B cell (primary cell): ENCODE measurements around the gene EGLN2. TPM values are rescaled to one million over a fixed set of nuclear protein-coding genes. Genes with fewer than 3 reads are reported as not detected.
A peak's percentile ranks its signal among the peaks of the same experiment; 100 is the strongest.

Experiments
- ATAC-seq: fragments of 200-7000 bp; cut with Tn5 transposase; one replicate; pipeline ENCODE4 v1.10.0; 2021; ENCODE audit warnings: low read depth, mild to moderate bottlenecking, moderate number of reproducible peaks, moderate library complexity
- CTCF ChIA-PET: fragments of 350-600 bp; sonication (Branson Sonifier 250); formaldehyde crosslinking; loops from one replicate; lab custom pipeline; 2021; ENCODE audit warnings: antibody characterized with exemption, inconsistent platforms; lab: Charles Lee
- POLR2A ChIA-PET: fragments of 350-600 bp; sonication (Branson Sonifier 250); formaldehyde crosslinking; loops from one replicate; lab custom pipeline; 2021; ENCODE audit warnings: antibody characterized with exemption; lab: Charles Lee
- DNase-seq: peaks from one replicate; pipeline ENCODE4 v3.0.0; 2013
- H2AFZ ChIP-seq: 2 replicates; pipeline ENCODE4 v1.6.1; 2012; ENCODE audit warnings: mild to moderate bottlenecking, low read depth, low read length; ENCODE audit not compliant: insufficient read depth, poor library complexity, severe bottlenecking
- H3K27ac ChIP-seq, 2 donors: 1 replicate in 1 of 2; 2 replicates in 1 of 2; pipeline ENCODE4 v1.5.1; 2012 to 2013; ENCODE audit warnings: low read length in 2 of 2, mild to moderate bottlenecking in 2 of 2, moderate library complexity in 1 of 2
- H3K27me3 ChIP-seq, 4 experiments: fragments of 200-600 bp in 1 of 4; sonication (generic) in 1 of 4; replicated peaks in 1 of 4; 1 replicate in 2 of 4; 2 replicates in 2 of 4; pipeline versions ENCODE4 v1.6.1 to v1.7.0; 2013 to 2016; ENCODE audit warnings: low read length in 3 of 4, mild to moderate bottlenecking in 2 of 4, mixed read lengths in 1 of 4, moderate library complexity in 1 of 4; ENCODE audit not compliant: insufficient read depth in 4 of 4, control insufficient read depth in 3 of 4; ENCODE audit errors: control extremely low read depth in 1 of 4
- H3K36me3 ChIP-seq, 2 experiments: replicated peaks in 1 of 2; 1 replicate in 1 of 2; 2 replicates in 1 of 2; pipeline versions ENCODE4 v1.6.1 to v1.7.1; 2013; ENCODE audit warnings: low read length in 1 of 2; ENCODE audit not compliant: insufficient read depth in 2 of 2, control insufficient read depth in 1 of 2; ENCODE audit errors: control extremely low read depth in 1 of 2, extremely low read depth in 1 of 2
- H3K4me1 ChIP-seq, 2 donors: fragments of 200-600 bp in 1 of 2; sonication (generic) in 1 of 2; 1 replicate in 1 of 2; 2 replicates in 1 of 2; pipeline versions ENCODE4 v1.5.1 to v1.6.1; 2013 to 2017; ENCODE audit warnings: low read length in 2 of 2; ENCODE audit not compliant: control insufficient read depth in 2 of 2, insufficient read depth in 2 of 2
- H3K4me2 ChIP-seq: replicated peaks from 2 replicates; pipeline ENCODE3; 2012; ENCODE audit warnings: mild to moderate bottlenecking, low read depth, low read length; ENCODE audit not compliant: poor library complexity, severe bottlenecking
- H3K4me3 ChIP-seq, 5 experiments: fragments of 200-600 bp in 1 of 5; sonication (generic) in 1 of 5; 1 replicate in 3 of 5; 2 replicates in 2 of 5; pipeline versions ENCODE4 v1.5.1 to v1.7.0; 2011 to 2016; ENCODE audit warnings: low read length in 4 of 5, mild to moderate bottlenecking in 4 of 5, low read depth in 2 of 5, control low read depth in 1 of 5, moderate library complexity in 1 of 5; ENCODE audit not compliant: insufficient read depth in 1 of 5; ENCODE audit errors: control extremely low read depth in 1 of 5, extremely low read depth in 1 of 5
- H3K79me2 ChIP-seq: fragments of 200-600 bp; sonication (generic); one replicate; pipeline ENCODE4 v1.6.0; 2016; ENCODE audit warnings: low read length; ENCODE audit not compliant: control insufficient read depth, insufficient read depth
- H3K9ac ChIP-seq: fragments of 200-600 bp; sonication (generic); 2 replicates; pipeline ENCODE4 v1.6.1; 2017; ENCODE audit warnings: mild to moderate bottlenecking, low read length, moderate library complexity
- H3K9me3 ChIP-seq, 3 donors: one replicate each; pipeline versions ENCODE4 v1.6.1 to v1.7.1; 2013; ENCODE audit warnings: low read length in 2 of 3; ENCODE audit not compliant: control insufficient read depth in 2 of 3, insufficient read depth in 1 of 3; ENCODE audit errors: control extremely low read depth in 1 of 3
- H4K20me1 ChIP-seq: 2 replicates; pipeline ENCODE4 v1.6.0; 2012; ENCODE audit warnings: mild to moderate bottlenecking, low read length; ENCODE audit not compliant: insufficient read depth, control insufficient read depth, poor library complexity, severe bottlenecking
- H3K27ac Mint-ChIP-seq: one replicate; pipeline ENCODE4 v1.8.0; 2021; ENCODE audit warnings: mixed read lengths
- H3K27me3 Mint-ChIP-seq: one replicate; pipeline ENCODE4 v1.8.0; 2021; ENCODE audit warnings: mixed read lengths
- H3K4me1 Mint-ChIP-seq: one replicate; pipeline ENCODE4 v1.8.0; 2021; ENCODE audit warnings: mixed read lengths
- H3K4me3 Mint-ChIP-seq: one replicate; pipeline ENCODE4 v1.8.0; 2021; ENCODE audit warnings: mixed read lengths
- H3K9me3 Mint-ChIP-seq: one replicate; pipeline ENCODE4 v1.8.0; 2022; ENCODE audit warnings: mixed read lengths; ENCODE audit not compliant: insufficient read depth
- CTCF ChIP-seq: fragments of 200-600 bp; IDR thresholded peaks from one replicate; pipeline ENCODE4 v1.8.0; 2022; ENCODE audit warnings: antibody characterized with exemption, mild to moderate bottlenecking
- EZH2 ChIP-seq: IDR thresholded peaks from 2 replicates; pipeline ENCODE4 v1.6.1; 2012; ENCODE audit warnings: borderline replicate concordance, low read depth, mild to moderate bottlenecking, moderate library complexity, low read length; ENCODE audit not compliant: insufficient read depth, poor library complexity, severe bottlenecking
- WGBS: methylation state at CpG from one replicate; pipeline ENCODE4 v1.1.5; 2013; ENCODE audit warnings: missing lambda C conversion rate; ENCODE audit not compliant: insufficient coverage; 5-methylcytosine and 5-hydroxymethylcytosine counted together
- intact Hi-C: fragments of 100-400 bp; cut with micrococcal nuclease; formaldehyde crosslinking; loops from one replicate; pipeline ENCODE4 v1.10.0; 2022
- polyA plus RNA-seq: library from polyadenylated mRNA; depleted of rRNA; stranded (reverse); fragments of >200 nt; gene quantifications from 2 replicates; pipeline ENCODE4 v1.2.3, GENCODE V29; 2012
- total RNA-seq, 2 donors: library from RNA; stranded (reverse); fragments of 120-200 nt in 1 of 2; gene quantifications; 1 replicate in 1 of 2; 2 replicates in 1 of 2; pipeline versions ENCODE4 v1.2.3 to v1.2.4, GENCODE V29; 2013 to 2022

EGLN2 gene
- total and polyA plus RNA-seq, 2 donors (not counting 1 experiment from before 2014, with no cell fraction given): 130 to 178 TPM

- POLR2A ChIA-PET: interaction anchor here (0.5 to 2.0 kb wide), 4 partner anchors 26 to 744 kb away, joined by 3 to 11 read pairs (median 4); partner anchors contain the start of gene RAB4B
- no peak for ATAC-seq
- H3K4me1 Mint-ChIP-seq: peaks cover 81% of the 10 kb centered on the region
- Histone ChIP-seq H4K20me1 (peaks cover 84% of the 10 kb centered on the region), H3K9ac (peak overlapping the region; percentile 41), H3K27ac (peak overlapping the region; percentile 74 to 86), H3K36me3 (peaks cover 0 to 74% of the 10 kb centered on the region in 2 experiments), H3K9me3 (no peaks in the 10 kb centered on the region), H3K79me2 (peaks cover 93% of the 10 kb centered on the region), H3K27me3 (no peaks in the 10 kb centered on the region), H3K4me3 (peak overlapping the region in 4 of 5 experiments; percentile 14 to 34 (median 28)), H3K4me1 (peaks cover 75 to 77% of the 10 kb centered on the region in 2 donors), H2AFZ (no peak overlapping the region), H3K4me2 (peak overlapping the region; percentile 93)
- CTCF ChIA-PET: interaction anchor here (2.1 to 4.8 kb wide), 2 partner anchors 16 to 26 kb away, joined by 8 to 39 read pairs; partner anchors contain the start of gene RAB4B
- no peaks in the 10 kb centered on the region for H3K9me3 Mint-ChIP-seq
- H3K4me3 Mint-ChIP-seq: peak overlapping the region; percentile 74
- DNase-seq: no peak
- TF ChIP-seq EZH2: no peak
- no peak for TF ChIP-seq CTCF
- WGBS: 68% methylated on average over 6 of the region's 9 CpGs
- intact Hi-C loops: no loop called here
- H3K27me3 Mint-ChIP-seq: no peaks in the 10 kb centered on the region
- H3K27ac Mint-ChIP-seq: peak overlapping the region; percentile 95
Observed at GRCh38 chr19:40803170-40803856, 4.3 kb downstream of the EGLN2 start.
